Measurements from ENCODE around the gene GDPD3. TPM values are rescaled to one million over a fixed set of nuclear protein-coding genes. Genes with fewer than 3 reads are reported as not detected.

Gene GDPD3
- total and polyA plus RNA-seq, 2 of the 13 experiments (the other 11 are each of a cell fraction or from before 2014, with no cell fraction given): 18.7 to 20.6 TPM

GRCh38 chr16:30065102-30065942, 48.0 kb downstream of the GDPD3 start, which contains the start of gene ALDOA (continued):
- peak; percentile 85 for TF ChIP-seq MEF2D (CRISPR knock-in tag; IDR thresholded peaks at IDR 0.05)
- peak; percentile 98 for TF ChIP-seq ZNF430 (CRISPR knock-in tag; IDR thresholded peaks at IDR 0.05)
- no peak for TF ChIP-seq EHMT2 (IDR thresholded peaks at IDR 0.05; ENCODE audit: borderline replicate concordance, low read depth, low read length)
- peak; percentile 100 for TF ChIP-seq ZNF607 (CRISPR knock-in tag; IDR thresholded peaks at IDR 0.05; ENCODE audit: borderline replicate concordance)
- TF ChIP-seq HOXA3 (CRISPR knock-in tag; IDR thresholded peaks at IDR 0.05): peak; percentile 94
- TF ChIP-seq ZNF431 (CRISPR knock-in tag; IDR thresholded peaks at IDR 0.05; ENCODE audit: borderline replicate concordance, low read depth): peak; percentile 97
- peak; percentile 97 for TF ChIP-seq ZNF18 (CRISPR knock-in tag; IDR thresholded peaks at IDR 0.05; ENCODE audit: insufficient replicate concordance)
- TF ChIP-seq MTA3 (CRISPR knock-in tag; IDR thresholded peaks at IDR 0.05): no peak
- peak; percentile 22; the same call in 1 of the 2 replicates for TF ChIP-seq AKNA (CRISPR knock-in tag; IDR thresholded peaks at IDR 0.05; ENCODE audit: borderline replicate concordance)
- TF ChIP-seq CENPT (CRISPR knock-in tag; IDR thresholded peaks at IDR 0.05; ENCODE audit: low read depth): peak; percentile 98
- peak; percentile 93; the same call in 1 of the 2 replicates for TF ChIP-seq ZNF691 (CRISPR knock-in tag; IDR thresholded peaks at IDR 0.05; ENCODE audit: borderline replicate concordance, low read depth)
- peak; percentile 81 for TF ChIP-seq KMT2A (CRISPR knock-in tag; IDR thresholded peaks at IDR 0.05)
- TF ChIP-seq HNRNPL (IDR thresholded peaks at IDR 0.05; ENCODE audit: low read depth, low read length): peak; percentile 60
- TF ChIP-seq ZBTB49 (CRISPR knock-in tag; IDR thresholded peaks at IDR 0.05; ENCODE audit: borderline replicate concordance): no peak; the same call in 1 of the 2 replicates
- peak; percentile 81 for TF ChIP-seq GATAD1 (CRISPR knock-in tag; IDR thresholded peaks at IDR 0.05)
- TF ChIP-seq RCOR2 (CRISPR knock-in tag; IDR thresholded peaks at IDR 0.05): 0 out of 2 replicates have a peak, but pooled peaks have one; percentile 66

Data from HepG2 (cell line).